GM12874 (cell line): Measurements from ENCODE around the gene PLIN4.

Experiments
- CTCF ChIP-seq: IDR thresholded peaks from 2 replicates; pipeline ENCODE4 v1.5.1; 2011; ENCODE audit warnings: low read depth, mild to moderate bottlenecking, control low read depth, low read length, moderate library complexity; ENCODE audit not compliant: insufficient read depth

The PLIN4 gene

GRCh38 chr19:4539693-4540581 lies 21.7 kb upstream of the PLIN4 start, which contains the start of gene LRG1:
LRG1 (minus strand) TSS chr19:4540036; CDS start chr19:4540013, 23 bp downstream.
- no peak for TF ChIP-seq CTCF

- TF ChIP-seq CTCF: no peak
These were observed 20.9 kb upstream of the PLIN4 start for GRCh38 chr19:4539169-4539692.

GRCh38 chr19:4538601-4538954 lies 20.3 kb upstream of the PLIN4 start:
- TF ChIP-seq CTCF: no peak

GRCh38 chr19:4537953-4538600 lies 19.8 kb upstream of the PLIN4 start:
- no peak for TF ChIP-seq CTCF

- no peak for TF ChIP-seq CTCF
These were observed 18.5 kb upstream of the PLIN4 start for GRCh38 chr19:4536798-4537197.

GRCh38 chr19:4534836-4535658 lies 16.8 kb upstream of the PLIN4 start, which contains the start of gene PLIN5:
PLIN5 (minus strand) TSS chr19:4535224; CDS start chr19:4534074, 1,150 bp downstream.
- no peak for TF ChIP-seq CTCF

GRCh38 chr19:4533835-4534424 lies 15.6 kb upstream of the PLIN4 start:
- TF ChIP-seq CTCF: no peak
